ENCODE results near the gene RNU6-1. TPM values are rescaled to one million over a fixed set of nuclear protein-coding genes. Genes with fewer than 3 reads are reported as not detected.

Gene RNU6-1
- polyA plus RNA-seq, 3 donors: not detected

Other genes with a start within 250 kb of the RNU6-1 start
- gene SKOR1, start 14.5 kb downstream of the RNU6-1 start, polyA plus RNA-seq (ENCODE audit: insufficient read length in 3 of 3): under 1 TPM; 0.37 to 0.73 (median 0.42) TPM
- gene PIAS1, start 214.3 kb upstream of the RNU6-1 start, polyA plus RNA-seq (ENCODE audit: insufficient read length in 3 of 3): 10 to 100 TPM; 38.9 to 51.2 (median 44.1) TPM